K562 (cell line): Measurements from ENCODE around the gene PPIF. TPM values are rescaled to one million over a fixed set of nuclear protein-coding genes. Genes with fewer than 3 reads are reported as not detected.

Experiments
- ATAC-seq: fragments of 200-7000 bp; cut with Tn5 transposase; 3 replicates; pipeline ENCODE4 v1.9.1; 2020; ENCODE audit warnings: moderate library complexity
- BruUV-seq: library from RNA; stranded (reverse); fragments of 400-500 nt; replicated peaks from 2 replicates; lab custom pipeline; 2021; lab: Mats Ljungman, UMichigan
- CTCF ChIA-PET: fragments of 300-600 bp; formaldehyde crosslinking; extraction: SDS; loops from one replicate; lab custom pipeline; 2021; ENCODE audit warnings: low intra/inter-chr PET ratio; lab: Yijun Ruan, JAX
- POLR2A ChIA-PET: fragments of 300-600, 350-650 bp; sonication (Branson Sonifier 250); formaldehyde crosslinking; extraction: SDS; loops from one replicate; lab custom pipeline; 2021; ENCODE audit warnings: antibody characterized with exemption, inconsistent platforms; lab: Yijun Ruan, JAX
- DNase-seq, 4 experiments: peaks; one replicate each; pipeline versions ENCODE4 v3.0.0 to v3.0.0-alpha.2; 2011 to 2018; ENCODE audit warnings: low spot score in 3 of 4, mixed read lengths in 3 of 4; ENCODE audit errors: extremely low read depth in 1 of 4
- FAIRE-seq: peaks from 2 replicates; lab custom pipeline; 2011; peaks lifted over from hg19 to GRCh38; lab: Jason Lieb, UNC
- H2AFZ ChIP-seq: 2 replicates; pipeline ENCODE4 v1.6.0; 2011; ENCODE audit warnings: low read depth, low read length, control low read depth, inconsistent platforms
- H3K27ac ChIP-seq: fragments of 200-600 bp; 3 replicates; pipeline ENCODE4 v1.8.0; 2011; ENCODE audit warnings: low read depth, mild to moderate bottlenecking, control low read depth, inconsistent platforms, low read length, moderate library complexity, mixed read lengths; ENCODE audit errors: extremely low read depth
- H3K27me3 ChIP-seq, 2 experiments: fragments of 300-600 bp in 1 of 2; 2 replicates in 1 of 2; 3 replicates in 1 of 2; pipeline versions ENCODE4 v1.6.0 to v1.8.0; 2011; ENCODE audit warnings: inconsistent platforms in 2 of 2, low read length in 2 of 2, mild to moderate bottlenecking in 1 of 2, mixed read lengths in 1 of 2, moderate library complexity in 1 of 2; ENCODE audit not compliant: control insufficient read depth in 2 of 2, insufficient read depth in 2 of 2
- H3K36me3 ChIP-seq: fragments of 300-600 bp; 3 replicates; pipeline ENCODE4 v1.8.0; 2011; ENCODE audit warnings: mild to moderate bottlenecking, low read length, inconsistent platforms; ENCODE audit not compliant: control insufficient read depth, insufficient read depth
- H3K4me1 ChIP-seq, 2 experiments: fragments of 200-600 bp in 1 of 2; replicated peaks in 1 of 2; 2 replicates in 1 of 2; 3 replicates in 1 of 2; pipeline versions ENCODE4 v1.5.1 to v1.8.0; 2011; ENCODE audit warnings: inconsistent platforms in 2 of 2, low read length in 2 of 2, mild to moderate bottlenecking in 1 of 2, mixed read lengths in 1 of 2, moderate library complexity in 1 of 2; ENCODE audit not compliant: control insufficient read depth in 2 of 2, insufficient read depth in 2 of 2
- H3K4me2 ChIP-seq: 2 replicates; pipeline ENCODE4 v1.6.1; 2011; ENCODE audit warnings: low read length, control low read depth, inconsistent platforms, mixed read lengths; ENCODE audit not compliant: insufficient read depth
- H3K4me3 ChIP-seq: fragments of 200-600 bp; sonication (generic), shearing (Covaris generic); 2 replicates; pipeline ENCODE4 v1.5.1; 2016; ENCODE audit warnings: control low read depth, inconsistent platforms
- H3K79me2 ChIP-seq: fragments of 200-600 bp; 3 replicates; pipeline ENCODE4 v1.8.0; 2011; ENCODE audit warnings: low read length, inconsistent platforms; ENCODE audit not compliant: control insufficient read depth, insufficient read depth
- H3K9ac ChIP-seq, 2 experiments: 2 replicates each; pipeline versions ENCODE4 v1.6.0 to v1.6.1; 2011; ENCODE audit warnings: low read depth in 2 of 2, low read length in 2 of 2, control low read depth in 1 of 2, inconsistent platforms in 1 of 2, mild to moderate bottlenecking in 1 of 2, mixed read lengths in 1 of 2; ENCODE audit not compliant: insufficient read depth in 1 of 2
- H3K9me1 ChIP-seq: one replicate; pipeline ENCODE4 v1.6.0; 2011; ENCODE audit warnings: inconsistent platforms, mild to moderate bottlenecking, low read length, moderate library complexity; ENCODE audit not compliant: control insufficient read depth, insufficient read depth
- H3K9me3 ChIP-seq: replicated peaks from 2 replicates; pipeline ENCODE4 v1.5.1; 2011; ENCODE audit warnings: low read depth, low read length, inconsistent platforms; ENCODE audit not compliant: control insufficient read depth, insufficient read depth
- H4K20me1 ChIP-seq: replicated peaks from 2 replicates; pipeline ENCODE4 v1.6.1; 2011; ENCODE audit warnings: low read length, inconsistent platforms, mixed read lengths; ENCODE audit not compliant: control insufficient read depth, insufficient read depth
- ARNT ChIP-seq, 2 experiments: fragments of 450-650 bp; IDR thresholded peaks; 2 replicates each; pipeline ENCODE4 v1.6.1; 2016; ENCODE audit warnings: mild to moderate bottlenecking in 1 of 2
- CAMTA2 ChIP-seq: fragments of 250-450 bp; sonication (Bioruptor Pico); conservative IDR thresholded peaks from 2 replicates; pipeline ENCODE4 v1.5.1; 2022
- HDGF ChIP-seq: fragments of 450-650 bp; IDR thresholded peaks from 2 replicates; pipeline ENCODE4 v1.6.1; 2016
- ILK ChIP-seq: fragments of 450-650 bp; IDR thresholded peaks from 2 replicates; pipeline ENCODE4 v1.6.1; 2016; ENCODE audit warnings: missing genetic modification characterization, low read depth, mild to moderate bottlenecking, missing compliant biosample characterization, moderate library complexity, borderline replicate concordance
- JUNB ChIP-seq: fragments of 450-650 bp; formaldehyde crosslinking; conservative IDR thresholded peaks from 2 replicates; pipeline ENCODE4 v1.4.0; 2020; ENCODE audit warnings: mild to moderate bottlenecking
- KAT8 ChIP-seq: fragments of 450-650 bp; IDR thresholded peaks from 2 replicates; pipeline ENCODE4 v1.6.1; 2016; ENCODE audit warnings: low read depth, mild to moderate bottlenecking
- MAFF ChIP-seq: IDR thresholded peaks from 2 replicates; pipeline ENCODE4 v1.6.1; 2012; ENCODE audit warnings: low read length, improper control_type of control experiment
- MCM3 ChIP-seq: fragments of 450-650 bp; IDR thresholded peaks from 2 replicates; pipeline ENCODE4 v1.6.1; 2016
- MEF2A ChIP-seq: IDR thresholded peaks from 2 replicates; pipeline ENCODE4 v1.6.1; 2011; ENCODE audit warnings: low read depth, mild to moderate bottlenecking, low read length, moderate library complexity; ENCODE audit not compliant: control insufficient read depth
- MTF1 ChIP-seq: fragments of 250-450 bp; sonication (Bioruptor Pico); IDR thresholded peaks from 2 replicates; pipeline ENCODE4 v1.9.0; 2021; ENCODE audit warnings: moderate library complexity, mild to moderate bottlenecking, inconsistent platforms, borderline replicate concordance
- NONO ChIP-seq, 2 experiments: fragments of 200-400 bp in 1 of 2; fragments of 450-650 bp in 1 of 2; formaldehyde crosslinking in 1 of 2; IDR thresholded peaks; 2 replicates each; pipeline ENCODE4 v1.6.1; 2017; ENCODE audit warnings: low read depth in 2 of 2, mild to moderate bottlenecking in 2 of 2, moderate library complexity in 2 of 2, low read length in 1 of 2
- RBM15 ChIP-seq: fragments of 200-400 bp; formaldehyde crosslinking; IDR thresholded peaks from 2 replicates; pipeline ENCODE4 v1.6.1; 2018; ENCODE audit warnings: mild to moderate bottlenecking, low read length, moderate library complexity; ENCODE audit not compliant: insufficient read depth
- XRCC4 ChIP-seq: IDR thresholded peaks from one replicate; pipeline ENCODE4 v1.6.1; 2011; ENCODE audit not compliant: insufficient read depth, insufficient read length; ENCODE audit errors: extremely low read depth
- ZNF133 ChIP-seq: fragments of 250-450 bp; sonication (Bioruptor Pico); IDR thresholded peaks from 2 replicates; pipeline ENCODE4 v1.4.0; 2020; ENCODE audit warnings: mild to moderate bottlenecking
- ZNF75A ChIP-seq: fragments of 450-650 bp; formaldehyde crosslinking; IDR thresholded peaks from 2 replicates; pipeline ENCODE4 v1.4.0; 2020; ENCODE audit warnings: mild to moderate bottlenecking
- ZNF766 ChIP-seq: fragments of 200-800 bp; sonication (Bioruptor generic); conservative IDR thresholded peaks from 2 replicates; pipeline ENCODE4 v1.6.1; 2016; ENCODE audit warnings: missing genetic modification characterization, missing compliant biosample characterization
- WGBS: fragments of 100-300 bp; shearing (Covaris generic); methylation state at CpG from one replicate; pipeline ENCODE4 v1.1.6; 2016; ENCODE audit warnings: low coverage, mixed read lengths; ENCODE audit not compliant: insufficient coverage; ENCODE audit errors: missing lambda C conversion rate; 5-methylcytosine and 5-hydroxymethylcytosine counted together
- in situ Hi-C: fragments of 300-500 bp; cut with MboI; formaldehyde crosslinking; loops from 4 replicates; pipeline ENCODE4 v1.15.0; 2018; ENCODE audit warnings: inconsistent platforms, mixed read lengths
- intact Hi-C: fragments of 100-400 bp; cut with micrococcal nuclease; formaldehyde crosslinking; loops from 2 replicates; pipeline ENCODE4 v1.14.2; 2022
- polyA plus RNA-seq, 8 experiments: library from polyadenylated mRNA; depleted of rRNA in 4 of 8; stranded (reverse) in 5 of 8; unstranded in 3 of 8; fragments of >200 nt; fragmentation: Nextera tagmentation in 2 of 8; fragmentation: Illumina TruSeq in 1 of 8; extraction: Ambion mirVana in 2 of 8; extraction: Trizol in 1 of 8; gene quantifications; 2 replicates each; pipeline versions ENCODE4 v1.2.1 to v1.2.3, GENCODE V29; 2011 to 2014; ENCODE audit warnings: inconsistent platforms in 1 of 8, missing spikeins in 1 of 8
- total RNA-seq, 7 experiments: library from RNA; depleted of rRNA in 6 of 7; stranded (reverse); fragments of >200 nt in 6 of 7; fragmentation: Illumina TruSeq in 2 of 7; extraction: Trizol in 2 of 7; gene quantifications; 2 replicates each; pipeline versions ENCODE4 v1.2.1 to v1.2.3, GENCODE V29; 2011 to 2021; ENCODE audit warnings: low replicate concordance in 1 of 7
- TF ChIP-seq, protein P1 (sequence below): fragments of 450-650 bp; IDR thresholded peaks from 2 replicates; pipeline ENCODE4 v1.6.1; 2016; ENCODE audit warnings: missing biosample characterization, missing genetic modification characterization

Gene PPIF
- total and polyA plus RNA-seq, 9 of the 15 experiments (the other 6 are each of a cell fraction or from before 2014, with no cell fraction given) = 40.9 to 287 (median 117) TPM

DNA sequence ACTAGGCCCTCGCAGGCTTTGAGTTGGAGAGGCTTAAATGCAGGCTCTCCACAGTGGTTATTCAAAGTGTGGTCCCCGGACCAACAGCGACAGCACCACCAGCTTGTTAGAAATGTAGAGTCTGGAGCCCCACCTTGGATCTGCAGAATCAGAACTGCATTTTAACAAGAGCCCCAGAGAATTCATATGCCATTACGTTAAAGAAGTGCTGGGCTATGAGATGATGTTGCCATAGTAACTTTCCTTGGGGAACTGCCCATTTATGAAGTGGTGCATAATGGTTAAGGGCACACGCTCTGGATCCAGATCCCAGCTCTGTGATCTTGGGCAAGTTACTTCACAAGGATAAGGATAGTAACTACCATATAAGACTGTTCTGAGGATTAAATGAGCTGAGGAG is 49.3 kb downstream of the PPIF start:
- TF ChIP-seq MTF1 = no peak
- TF ChIP-seq, all 486 proteins: peak for 0
- Histone ChIP-seq H3K79me2 (no peaks in the 10 kb centered on the region), H3K9me3 (no peaks in the 10 kb centered on the region), H3K27ac (no peak overlapping the region), H2AFZ (no peak overlapping the region), H3K9ac (no peak overlapping the region), H3K4me3 (no peak overlapping the region), H3K9me1 (peaks cover 6% of the 10 kb centered on the region), H3K4me2 (no peak overlapping the region), H3K36me3 (no peaks in the 10 kb centered on the region), H3K27me3 (no peaks in the 10 kb centered on the region), H4K20me1 (no peaks in the 10 kb centered on the region), H3K4me1 (peaks cover 38 to 47% of the 10 kb centered on the region in 2 experiments)
- no TSS peak for BruUV-seq
- 71% methylated on average over 5 of the region's 5 CpGs for WGBS
- in situ Hi-C loops = no loop called here
- ChIA-PET POLR2A (interaction anchor here (0.6 to 1.9 kb wide), 3 partner anchors 11 to 95 kb away, joined by 3 to 7 read pairs (median 3); no protein-coding TSS in a partner anchor), CTCF (no interaction called here)
- ATAC-seq = no peak
- no peak for FAIRE-seq
- DNase-seq = no peak
- intact Hi-C loops = no loop called here

DNA sequence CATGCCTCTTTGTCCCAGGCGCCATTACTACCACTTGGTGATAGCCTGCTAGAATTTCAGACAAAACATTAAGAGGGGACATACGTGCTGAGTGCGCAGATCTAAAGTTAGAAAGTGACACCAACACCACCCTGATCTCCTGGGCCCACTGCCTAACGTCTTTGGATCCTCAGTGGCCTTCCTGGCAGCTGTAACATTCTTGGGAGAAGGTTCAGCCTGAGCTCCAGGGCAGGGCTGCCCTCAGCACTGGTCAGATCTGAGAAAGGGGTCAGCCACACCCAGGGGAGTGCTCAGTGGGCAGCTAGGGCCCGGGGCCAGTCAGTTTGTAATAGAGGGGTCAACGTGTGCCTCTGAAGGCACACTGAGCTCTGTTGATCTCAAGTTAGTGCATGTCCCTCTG is 49.8 kb downstream of the PPIF start:
- 50% methylated on average over 6 of the region's 6 CpGs for WGBS
- H3K4me2 ChIP-seq = no peak overlapping the region
- ATAC-seq = no peak
- in situ Hi-C loops (no loop called here), intact Hi-C loops (no loop called here)
- H3K27me3 ChIP-seq = no peaks in the 10 kb centered on the region
- H3K79me2 ChIP-seq = no peaks in the 10 kb centered on the region
- FAIRE-seq = no peak
- peaks cover 33 to 45% of the 10 kb centered on the region in 2 experiments for H3K4me1 ChIP-seq
- no peaks in the 10 kb centered on the region for H3K36me3 ChIP-seq
- H3K4me3 ChIP-seq = no peak overlapping the region
- ChIA-PET POLR2A (interaction anchor here (0.6 to 1.9 kb wide), 3 partner anchors 11 to 23 kb away, joined by 3 to 7 read pairs (median 3); no protein-coding TSS in a partner anchor), CTCF (no interaction called here)
- H2AFZ ChIP-seq = no peak overlapping the region
- H3K9me1 ChIP-seq = peaks cover 4% of the 10 kb centered on the region
- no peaks in the 10 kb centered on the region for H3K9me3 ChIP-seq
- BruUV-seq = no TSS peak
- no peaks in the 10 kb centered on the region for H4K20me1 ChIP-seq
- no peak for DNase-seq
- peak overlapping the region in 1 of 2 experiments; percentile 3; a peak in 1 of 4 replicates for H3K9ac ChIP-seq
- no peak overlapping the region for H3K27ac ChIP-seq
- TF ChIP-seq ZNF766 (CRISPR knock-in tag) (no peak), RBM15 (no peak), MCM3 (no peak), ZNF75A (CRISPR knock-in tag) (no peak), ILK (tag) (no peak), JUNB (CRISPR knock-in tag) (no peak), HDGF (no peak), NONO (IDR thresholded peaks at IDR 0.05; ENCODE audit: low read depth in 2 of 2, low read length in 1 of 2) (no peak), ZNF133 (CRISPR knock-in tag) (no peak), ARNT (IDR thresholded peaks at IDR 0.05) (no peak), XRCC4 (no peak), CAMTA2 (CRISPR knock-in tag) (no peak), MEF2A (no peak), KAT8 (no peak), MAFF (no peak)
- TF ChIP-seq, protein P1, sequence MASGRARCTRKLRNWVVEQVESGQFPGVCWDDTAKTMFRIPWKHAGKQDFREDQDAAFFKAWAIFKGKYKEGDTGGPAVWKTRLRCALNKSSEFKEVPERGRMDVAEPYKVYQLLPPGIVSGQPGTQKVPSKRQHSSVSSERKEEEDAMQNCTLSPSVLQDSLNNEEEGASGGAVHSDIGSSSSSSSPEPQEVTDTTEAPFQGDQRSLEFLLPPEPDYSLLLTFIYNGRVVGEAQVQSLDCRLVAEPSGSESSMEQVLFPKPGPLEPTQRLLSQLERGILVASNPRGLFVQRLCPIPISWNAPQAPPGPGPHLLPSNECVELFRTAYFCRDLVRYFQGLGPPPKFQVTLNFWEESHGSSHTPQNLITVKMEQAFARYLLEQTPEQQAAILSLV = no peak
